Activated T-cell treated with anti-CD3 and anti-CD28 coated beads for 1 hour (primary cell): Measurements from ENCODE around the gene ALPI.
A peak's percentile ranks its signal among the peaks of the same experiment; 100 is the strongest.
"Not testable (repeated sequence)": the region's sequence is repeated elsewhere in the genome, so short reads cannot be mapped to it uniquely, and the experiment has no call there.

Experiments used
- DNase-seq: peaks from one replicate; pipeline ENCODE4 v3.0.0-alpha.2; 2020; ENCODE audit warnings: low read depth

The ALPI gene

GRCh38 chr2:232420463-232421188 lies 35.3 kb upstream of the ALPI start:
- peak; percentile 7 for DNase-seq

GRCh38 chr2:232421189-232421785 lies 34.7 kb upstream of the ALPI start:
- no peak for DNase-seq

- no peak for DNase-seq
Observed at GRCh38 chr2:232422051-232422450, 33.9 kb upstream of the ALPI start.

GRCh38 chr2:232422996-232423395 lies 33.0 kb upstream of the ALPI start:
- not testable (repeated sequence) for DNase-seq

GRCh38 chr2:232423407-232423806 lies 32.5 kb upstream of the ALPI start:
- DNase-seq: not testable (repeated sequence)

- no peak for DNase-seq
Observed at GRCh38 chr2:232431705-232432590, 24.0 kb upstream of the ALPI start.

- DNase-seq: no peak
Observed at GRCh38 chr2:232432598-232433184, 23.3 kb upstream of the ALPI start.

GRCh38 chr2:232433622-232434021 lies 22.3 kb upstream of the ALPI start:
- DNase-seq: not testable (repeated sequence)

GRCh38 chr2:232434091-232434490 lies 21.9 kb upstream of the ALPI start:
- no peak for DNase-seq

GRCh38 chr2:232434563-232435374 lies 21.2 kb upstream of the ALPI start:
- DNase-seq: no peak

- no peak for DNase-seq
Observed at GRCh38 chr2:232435375-232435648, 20.6 kb upstream of the ALPI start.

GRCh38 chr2:232435805-232436204 lies 20.1 kb upstream of the ALPI start:
- DNase-seq: no peak

- no peak for DNase-seq
Observed at GRCh38 chr2:232436381-232437194, 19.4 kb upstream of the ALPI start.

GRCh38 chr2:232437195-232437571 lies 18.8 kb upstream of the ALPI start:
- DNase-seq: no peak

GRCh38 chr2:232438091-232438490 lies 17.9 kb upstream of the ALPI start:
- DNase-seq: no peak

- peak; percentile 25 for DNase-seq
Observed at GRCh38 chr2:232438951-232439757, 16.8 kb upstream of the ALPI start.

GRCh38 chr2:232439758-232440135 lies 16.2 kb upstream of the ALPI start:
- no peak for DNase-seq

- DNase-seq: peak; percentile 82
Observed at GRCh38 chr2:232440220-232441018, 15.5 kb upstream of the ALPI start.

GRCh38 chr2:232441147-232441651 lies 14.8 kb upstream of the ALPI start:
- no peak for DNase-seq
